SIG-M5 (cell line): ENCODE data around the gene ZBTB20.

Experiments used
- DNase-seq: peaks from one replicate; lab custom pipeline; 2025; lab: John Stamatoyannopoulos, UW

The ZBTB20 gene

DNA sequence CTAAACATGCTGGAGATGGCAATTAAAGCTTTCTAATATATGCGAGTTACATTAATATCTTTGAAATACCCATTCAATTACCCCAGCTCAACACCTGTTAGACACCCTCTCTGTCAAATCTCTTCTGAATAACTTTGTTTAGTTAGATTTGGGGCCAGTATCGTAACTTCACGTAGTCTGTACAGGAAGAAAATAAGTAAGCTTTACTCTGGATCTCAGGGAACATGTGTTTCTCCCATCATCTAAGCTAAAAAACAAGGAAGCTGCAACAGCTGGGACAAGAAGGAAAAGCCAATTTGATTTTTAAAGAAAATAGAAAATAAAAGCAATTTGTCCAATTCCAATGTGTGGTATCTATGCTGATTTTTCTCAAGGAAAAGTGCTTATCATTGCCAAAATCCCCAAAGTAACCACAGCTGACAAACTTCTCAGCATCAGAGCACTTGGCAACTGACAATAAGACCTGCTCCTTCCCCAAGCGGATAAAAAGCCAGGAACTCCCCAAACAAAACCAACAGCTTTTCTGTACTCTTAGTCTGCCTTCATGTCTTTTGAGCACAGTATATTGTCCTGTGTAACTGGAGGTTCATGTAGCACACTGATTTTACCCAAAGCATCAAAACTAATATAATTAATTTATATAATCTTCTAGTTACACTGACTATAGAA is 279.1 kb downstream of the ZBTB20 start:
- DNase-seq: no peak

DNA sequence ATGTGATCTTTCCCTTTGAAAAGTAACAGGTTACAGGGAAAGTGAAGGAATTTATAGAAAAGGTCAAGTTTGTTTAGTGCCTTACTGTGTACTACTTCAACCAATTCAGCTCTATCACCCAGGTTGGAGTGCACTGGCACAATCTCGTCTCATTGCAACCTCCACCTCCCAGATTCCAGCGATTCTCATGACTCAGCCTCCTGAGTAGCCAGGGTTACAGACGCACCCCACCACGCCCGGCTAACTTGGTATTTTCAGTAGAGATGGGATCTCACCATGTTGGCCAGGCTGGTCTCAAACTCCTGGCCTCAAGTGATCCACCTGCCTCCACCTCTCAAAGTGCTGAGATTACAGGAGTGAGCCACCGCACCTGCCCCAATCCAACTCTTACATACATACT is 279.7 kb downstream of the ZBTB20 start:
- no peak for DNase-seq

DNA sequence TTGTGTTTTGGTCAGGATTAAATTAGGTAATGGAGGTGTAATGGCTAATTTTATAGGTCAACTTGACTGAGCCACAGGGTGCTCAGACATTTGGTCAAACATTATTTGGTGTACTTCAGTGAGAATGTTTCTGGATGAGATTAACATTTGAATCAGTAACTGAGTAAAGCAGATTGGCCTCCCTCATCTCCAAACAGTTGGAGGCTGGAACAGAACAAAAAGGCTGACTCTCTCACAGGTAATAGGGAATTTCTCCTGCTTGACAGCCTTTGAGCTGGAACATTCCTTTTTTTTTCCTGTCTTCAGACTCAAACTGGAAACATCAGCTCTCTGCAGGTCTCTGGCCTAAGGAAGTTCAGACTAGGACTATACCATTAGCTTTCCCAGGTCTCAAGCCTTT is 280.7 kb downstream of the ZBTB20 start:
- DNase-seq: no peak

DNA sequence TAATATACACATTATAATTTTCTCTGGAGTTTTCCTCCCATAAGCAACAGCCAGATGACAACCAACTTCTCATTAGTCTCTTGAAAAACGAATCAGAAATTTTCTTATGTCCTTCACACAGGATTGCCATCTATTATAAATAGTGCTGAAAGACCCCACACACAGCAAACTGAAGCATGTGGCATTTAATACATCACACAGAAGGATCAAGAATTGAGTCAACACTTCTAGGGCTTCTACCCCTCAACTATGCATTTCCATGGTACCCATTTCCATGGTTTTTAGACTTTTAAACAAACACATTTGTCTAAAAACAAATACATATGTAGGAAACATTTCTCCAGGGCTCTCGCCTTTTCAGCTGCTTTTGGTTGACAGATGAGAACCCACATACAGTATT is 282.1 kb downstream of the ZBTB20 start:
- no peak for DNase-seq

DNA sequence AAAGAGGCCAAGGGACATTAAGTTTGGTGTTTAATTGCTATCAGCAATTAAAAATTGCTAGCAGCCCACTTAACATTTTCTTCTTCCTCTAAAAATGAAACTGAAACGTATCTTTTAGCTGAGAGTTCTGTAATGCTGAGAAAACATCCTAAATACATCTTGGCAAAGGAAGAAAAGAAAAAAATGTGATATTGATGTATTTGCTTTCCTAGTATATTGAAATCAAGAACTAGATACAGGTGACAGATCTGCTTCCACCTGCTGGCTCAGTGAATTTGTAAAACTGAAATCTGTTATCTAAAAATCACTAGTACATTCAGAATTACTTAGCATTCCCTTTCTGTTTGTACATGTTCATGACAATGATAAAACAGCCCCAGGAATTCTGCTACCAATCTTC is 283.2 kb downstream of the ZBTB20 start:
- DNase-seq: no peak

DNA sequence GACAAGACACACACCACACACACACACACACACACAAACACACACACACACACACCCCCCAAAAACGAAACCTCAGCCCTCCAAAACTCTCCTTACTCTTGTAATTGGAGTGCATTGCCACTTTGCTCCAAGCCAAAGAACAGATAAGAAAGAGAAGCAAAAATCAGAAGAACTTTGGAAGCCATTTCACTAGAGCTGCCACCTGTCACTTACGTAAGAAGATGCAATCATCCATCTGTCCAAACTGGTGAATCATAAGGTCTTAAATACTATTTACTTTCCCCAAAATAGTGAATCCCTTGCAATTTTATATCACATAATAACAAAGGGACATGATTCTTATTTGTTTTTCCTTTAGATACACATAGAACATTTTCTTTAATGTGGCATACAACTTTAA is 285.4 kb downstream of the ZBTB20 start:
- no peak for DNase-seq

DNA sequence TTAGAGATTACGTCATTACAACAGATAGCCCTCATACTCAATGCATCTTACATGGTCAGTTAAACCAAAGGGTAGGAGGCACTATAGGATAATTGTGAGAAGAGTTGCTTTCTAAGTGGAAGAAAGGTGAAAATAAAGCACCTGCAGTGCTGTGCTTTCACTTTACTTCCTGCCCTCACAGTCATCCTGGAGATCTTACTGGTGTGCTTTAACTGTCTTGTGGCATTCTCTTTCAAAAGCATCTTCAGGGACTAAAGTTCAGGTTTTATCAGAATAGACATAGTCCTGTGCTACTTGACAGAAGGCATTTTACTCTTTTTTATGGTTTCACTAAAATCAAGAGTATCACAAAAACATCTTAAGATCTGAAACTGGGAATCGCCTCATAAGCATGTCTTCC is 286.6 kb downstream of the ZBTB20 start:
- DNase-seq: no peak

DNA sequence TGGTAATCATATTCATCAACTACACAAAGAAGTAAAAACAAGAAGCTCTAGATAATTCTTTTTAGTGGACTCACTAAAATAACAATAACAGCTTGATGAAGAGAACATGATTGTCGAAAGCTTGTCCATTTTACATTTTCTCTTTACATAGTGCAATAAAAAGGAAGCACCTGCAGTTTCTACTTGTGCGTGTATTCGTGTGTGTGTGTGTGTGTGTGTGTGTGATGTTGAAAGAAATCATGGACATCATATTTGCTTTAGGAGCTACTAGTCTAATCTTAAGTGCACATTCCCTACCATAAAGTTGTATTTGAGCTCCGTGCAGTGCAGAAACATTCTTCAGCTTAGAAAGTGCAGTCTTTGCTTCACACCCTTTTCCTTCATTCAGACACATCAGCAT is 288.8 kb downstream of the ZBTB20 start:
- no peak for DNase-seq

DNA sequence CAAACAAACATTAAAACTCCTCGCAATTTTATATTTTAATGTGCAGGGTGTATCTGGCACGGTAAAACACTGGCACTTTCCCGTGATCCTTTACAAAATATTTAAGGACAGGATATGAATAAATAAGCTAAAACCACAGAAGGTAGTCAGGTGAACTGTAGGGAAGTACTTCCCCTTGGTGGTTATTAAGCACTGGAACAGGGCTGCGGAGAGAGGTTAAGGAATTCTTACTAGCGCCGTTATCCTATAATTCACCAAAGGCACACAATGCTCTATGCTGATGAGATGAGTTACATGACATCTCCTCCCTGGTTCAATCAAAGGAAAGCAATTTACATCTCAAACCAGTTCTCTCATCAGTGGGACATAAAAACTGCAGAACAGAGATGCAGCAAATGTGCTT is 289.8 kb downstream of the ZBTB20 start:
- DNase-seq: no peak

DNA sequence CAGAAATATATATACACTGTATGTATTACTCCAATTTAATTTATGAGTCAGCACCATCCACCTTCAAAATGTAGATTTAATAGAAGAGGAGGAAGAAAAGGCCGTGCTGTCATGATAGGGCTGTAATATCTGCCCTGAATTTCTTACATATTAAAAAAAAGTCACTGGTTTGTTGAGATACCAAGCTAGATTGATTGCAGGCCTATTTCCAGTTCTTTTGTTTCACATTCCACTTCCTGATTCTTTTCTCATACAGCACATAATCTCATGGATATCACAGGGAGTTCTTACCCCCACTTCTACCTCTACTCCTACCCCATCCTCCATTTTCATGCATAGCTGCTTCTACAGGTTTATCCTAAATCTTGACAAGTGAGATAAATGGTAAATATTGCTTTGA is 290.3 kb downstream of the ZBTB20 start:
- DNase-seq: no peak

DNA sequence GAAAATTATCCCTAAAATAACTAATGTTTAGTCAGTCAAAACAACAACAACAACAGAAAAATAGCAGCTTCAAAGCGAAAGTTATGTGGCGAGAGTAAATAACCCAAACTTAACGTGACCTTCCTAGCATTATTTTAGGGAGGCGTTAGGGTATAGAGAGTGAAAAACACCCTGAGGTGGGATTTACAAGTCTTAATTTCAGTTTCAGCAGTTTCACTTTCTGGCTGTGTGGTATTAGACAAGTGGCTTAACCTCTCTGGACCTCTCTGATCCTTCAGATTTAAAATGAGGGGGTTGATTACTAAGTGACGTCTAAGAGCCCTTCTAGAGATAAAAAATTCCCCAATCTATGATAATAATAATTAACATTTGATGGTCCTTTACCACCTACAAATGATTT is 291.2 kb downstream of the ZBTB20 start:
- DNase-seq: no peak

DNA sequence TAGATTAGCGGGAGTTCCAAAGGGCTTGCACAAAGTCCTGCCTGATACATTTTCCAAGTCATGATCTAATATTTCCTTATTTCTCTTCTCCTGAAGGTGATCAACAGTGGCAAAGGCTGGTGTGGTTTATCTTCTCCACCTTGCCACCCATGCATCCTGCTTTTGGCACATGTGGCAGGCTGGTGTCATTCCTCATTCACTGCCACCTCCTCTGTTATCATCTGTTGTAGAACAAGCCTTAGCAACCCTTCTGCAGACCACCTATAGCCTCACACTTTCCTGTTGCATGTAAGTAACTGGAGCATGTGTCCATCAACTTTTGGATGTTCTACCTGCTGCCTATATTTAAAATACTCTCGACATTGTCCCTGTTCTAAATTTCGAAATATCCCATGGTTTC is 294.1 kb downstream of the ZBTB20 start:
- DNase-seq: no peak

DNA sequence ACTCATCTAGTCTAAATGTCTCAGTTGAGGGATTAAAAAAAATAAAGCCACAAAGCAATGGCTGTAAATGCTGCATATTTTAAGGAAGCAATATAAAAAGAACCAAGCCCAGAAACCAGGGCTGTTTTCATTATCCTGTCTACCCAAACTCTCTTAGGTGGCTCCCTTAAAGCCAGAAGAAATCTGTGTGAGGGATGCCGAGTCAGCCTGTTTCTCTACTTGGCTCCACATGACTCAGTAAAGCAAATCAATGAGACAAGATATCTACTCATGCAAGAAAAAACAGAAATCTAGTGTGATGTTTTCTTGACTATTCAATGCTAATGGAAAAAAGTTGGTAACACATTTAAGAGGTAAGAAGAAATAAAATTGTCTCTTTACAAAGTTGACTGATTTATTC is 296.2 kb downstream of the ZBTB20 start:
- DNase-seq: no peak

DNA sequence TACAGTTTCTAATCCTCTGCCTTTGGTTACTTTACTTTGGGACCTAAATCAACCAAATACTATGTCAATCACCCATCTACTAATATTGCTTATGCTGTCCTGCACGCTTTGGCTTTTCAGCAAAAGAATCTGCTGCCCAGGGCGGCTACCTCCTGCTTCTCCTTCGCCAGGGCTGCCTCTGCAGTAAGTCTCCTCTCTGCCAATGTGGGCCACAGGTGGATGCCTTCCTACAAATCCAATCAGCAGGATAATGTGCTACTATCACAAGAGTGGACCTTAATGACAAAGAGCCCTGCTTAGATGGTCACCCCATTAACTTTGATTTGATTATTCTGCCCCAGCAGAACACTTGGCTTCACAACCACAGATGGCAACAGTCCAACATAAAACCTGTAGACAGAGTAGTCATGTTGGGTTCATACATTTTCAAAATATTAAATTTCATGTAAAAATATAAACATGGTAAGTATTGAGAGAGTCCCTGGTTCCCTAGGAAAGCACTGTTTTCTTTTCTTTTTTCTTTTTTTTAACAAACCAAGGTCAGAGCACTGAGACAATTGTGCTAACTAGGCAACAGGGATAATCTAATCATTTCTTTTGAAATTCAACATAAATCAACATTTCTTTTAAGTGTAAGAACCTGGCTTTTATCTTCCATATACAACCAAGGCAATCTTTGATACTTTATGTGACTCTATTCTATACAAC is 298.3 kb downstream of the ZBTB20 start:
- DNase-seq: no peak

DNA sequence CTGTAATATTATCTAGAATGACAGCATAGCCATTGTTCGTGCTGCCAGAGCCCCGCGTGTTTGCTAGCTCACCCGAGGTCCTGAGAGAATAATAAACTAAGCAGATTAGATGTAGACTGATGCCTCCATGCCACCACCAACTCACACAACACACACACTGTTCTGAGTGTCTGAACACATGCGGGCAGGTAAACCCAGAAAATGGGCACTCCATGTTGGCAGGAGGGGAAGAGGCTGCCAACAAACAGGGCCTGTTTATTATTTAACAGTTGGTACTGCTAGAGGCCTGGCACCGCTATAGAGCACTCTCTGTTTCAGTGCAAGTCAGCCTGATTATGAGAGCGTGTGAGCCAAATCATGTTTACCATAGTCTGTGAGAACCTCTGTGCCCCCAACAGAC is 299.0 kb downstream of the ZBTB20 start:
- DNase-seq: no peak

DNA sequence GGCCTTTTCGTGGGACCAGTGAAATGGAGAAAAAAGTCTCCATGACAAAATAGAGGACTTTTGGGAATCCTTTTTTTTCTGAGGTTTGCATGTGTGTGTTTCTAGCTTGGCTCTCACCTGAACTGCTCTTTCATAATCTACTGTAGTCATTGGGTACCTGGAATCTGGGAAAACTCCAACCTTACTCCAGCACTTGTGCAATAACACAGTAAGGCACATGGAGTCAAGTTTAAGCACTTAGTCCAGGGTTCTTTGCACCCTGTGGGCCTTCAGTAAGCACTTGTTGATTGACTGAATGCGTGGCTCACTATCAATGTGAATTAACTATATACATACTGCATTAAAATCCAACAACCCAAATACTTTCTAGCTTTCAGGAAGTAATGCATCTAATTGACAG is 299.5 kb downstream of the ZBTB20 start:
- no peak for DNase-seq

DNA sequence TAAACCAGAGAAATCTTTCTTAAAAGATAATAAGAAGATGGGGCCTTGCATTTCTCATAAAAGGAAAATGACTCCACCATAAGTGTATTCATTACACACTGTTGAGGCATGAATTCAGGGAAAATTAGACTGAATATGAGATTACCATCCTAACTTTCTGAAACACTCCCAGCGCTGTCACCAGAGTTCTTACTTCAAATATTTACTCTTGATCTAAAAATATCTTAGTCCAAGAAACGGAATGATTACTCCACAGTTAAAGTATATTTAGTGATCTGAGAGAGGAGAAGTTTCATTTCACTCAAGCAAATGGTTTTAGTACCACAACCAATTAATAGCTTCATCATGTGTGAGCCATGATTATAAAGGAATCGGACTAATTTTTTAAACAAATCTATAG is 300.3 kb downstream of the ZBTB20 start:
- DNase-seq: no peak

DNA sequence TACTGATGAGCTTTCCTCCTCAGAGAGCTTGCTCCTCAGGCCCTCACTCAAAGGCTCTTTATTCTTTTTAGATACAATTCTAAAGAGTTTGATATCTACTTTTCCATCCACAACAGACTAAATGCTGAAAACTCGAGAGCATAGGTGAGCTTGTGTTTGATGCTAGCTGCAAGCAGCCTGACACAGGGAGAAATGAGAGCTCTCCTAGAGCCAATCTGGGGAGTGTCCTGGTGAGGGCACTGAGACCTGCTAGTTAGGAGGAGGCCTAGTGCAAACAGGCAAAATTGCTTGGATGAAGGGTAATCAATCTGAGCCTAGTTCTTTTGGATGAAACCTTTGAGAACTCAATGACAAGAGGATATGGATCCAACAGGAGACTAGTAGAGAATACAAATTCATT is 300.8 kb downstream of the ZBTB20 start:
- no peak for DNase-seq

DNA sequence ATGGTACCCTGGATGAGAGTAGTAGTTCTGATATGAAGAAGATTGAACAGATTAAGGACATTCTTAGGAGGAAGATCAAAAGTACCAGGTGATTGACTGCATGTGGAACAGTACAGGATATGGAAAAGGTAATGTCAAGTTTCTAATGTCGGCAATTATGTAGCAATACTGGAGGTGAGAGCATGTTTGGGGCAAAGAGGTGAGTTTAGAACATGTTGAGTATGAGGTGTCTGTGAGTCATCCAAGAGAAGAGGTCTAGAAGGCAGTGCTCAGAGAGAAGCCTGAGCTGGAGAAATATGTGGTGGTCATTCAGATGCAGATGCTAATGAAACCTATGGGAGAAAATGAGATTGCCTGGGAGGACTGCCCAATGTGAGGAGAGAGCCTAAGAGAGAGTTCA is 305.6 kb downstream of the ZBTB20 start:
- no peak for DNase-seq

DNA sequence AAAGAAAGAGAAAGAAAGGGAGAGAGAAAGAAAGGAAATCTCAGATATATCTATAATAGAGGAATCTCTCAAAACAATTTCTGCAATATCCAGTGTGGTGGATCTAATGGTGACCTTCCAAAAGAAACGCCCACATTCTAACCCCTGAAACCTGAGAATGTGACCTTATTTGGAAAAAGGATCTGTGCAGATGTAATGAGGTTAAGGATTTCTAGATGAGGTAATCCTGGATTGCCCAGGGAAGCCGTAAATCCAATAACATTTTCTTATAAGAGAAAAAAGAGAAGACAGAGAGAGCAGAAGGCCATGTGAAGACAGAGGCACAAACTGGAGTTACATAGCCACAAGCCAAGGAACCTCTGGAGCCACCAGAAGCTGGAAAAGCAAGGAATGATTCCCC is 307.6 kb downstream of the ZBTB20 start:
- DNase-seq: no peak

DNA sequence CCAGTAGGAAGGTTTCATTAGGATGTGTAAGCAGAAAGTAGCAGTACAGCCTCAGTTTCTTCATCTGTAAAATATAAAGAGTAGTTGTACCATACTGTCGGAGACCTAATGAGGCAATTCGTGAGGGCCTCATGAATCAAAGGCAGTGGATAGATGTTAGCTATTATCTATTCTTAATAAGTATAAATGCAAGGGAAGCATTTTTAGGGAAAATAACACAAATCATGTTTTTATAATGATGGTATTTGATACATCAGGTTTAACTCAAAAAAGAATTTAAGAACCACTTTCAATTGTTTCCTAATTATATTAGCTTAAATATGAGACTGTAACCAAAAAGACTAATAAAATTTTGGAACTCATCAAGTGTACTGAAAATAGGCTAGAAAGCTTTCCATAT is 309.1 kb downstream of the ZBTB20 start:
- no peak for DNase-seq

DNA sequence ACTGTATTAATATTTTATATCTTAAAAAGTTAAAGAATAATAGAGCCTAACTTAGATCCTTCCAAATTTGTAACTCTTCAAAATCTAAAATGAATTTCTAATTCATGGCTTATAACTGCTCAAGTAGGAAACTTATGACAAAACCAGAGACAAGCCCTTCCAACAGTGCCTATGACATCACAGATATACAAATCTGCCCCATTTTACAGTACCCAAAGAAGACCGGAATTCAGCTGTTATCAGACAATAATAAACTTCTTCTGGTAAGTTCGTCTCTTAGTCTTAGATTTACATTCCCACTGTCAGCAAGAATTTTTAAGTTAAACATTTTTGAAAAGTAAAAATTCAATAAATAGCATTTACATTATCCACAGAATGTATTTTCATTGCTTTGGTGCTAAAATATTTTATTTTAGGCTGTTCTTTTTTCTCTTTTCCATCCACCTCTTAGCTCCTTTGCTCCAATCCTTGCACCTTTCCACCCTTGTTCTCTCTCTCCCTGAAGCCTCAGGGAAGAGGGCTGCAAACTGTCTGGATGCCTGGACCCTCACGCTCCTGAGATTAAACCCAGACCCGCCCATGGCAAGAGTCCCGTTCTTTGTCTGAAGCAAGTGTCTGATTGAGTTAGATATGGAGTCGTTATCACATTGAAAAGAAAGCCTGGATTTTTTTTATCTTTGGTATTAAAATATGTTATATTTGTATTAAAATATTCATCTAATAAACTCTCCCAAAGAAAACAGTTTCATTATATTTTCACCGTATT is 312.7 kb downstream of the ZBTB20 start:
- no peak for DNase-seq

DNA sequence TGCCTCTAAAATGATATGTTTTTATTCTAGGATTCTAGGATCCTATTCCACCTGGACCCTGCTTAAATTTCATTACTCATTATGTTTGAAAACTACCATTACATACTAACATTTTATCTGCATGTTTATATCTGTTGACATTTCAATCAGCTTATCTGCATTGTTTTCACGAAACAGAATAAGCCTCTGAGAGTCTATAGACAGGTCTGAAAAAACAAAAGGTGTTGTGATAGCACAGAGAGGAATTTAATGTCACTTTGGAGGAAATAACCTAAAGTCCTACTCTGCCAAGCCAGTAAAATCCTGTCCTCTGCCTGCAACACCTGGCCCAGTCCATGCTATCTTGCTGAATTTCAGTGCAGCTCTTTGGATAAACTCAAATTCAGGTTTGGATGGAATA is 315.2 kb downstream of the ZBTB20 start:
- no peak for DNase-seq
